GM18951 (cell line): ENCODE measurements around the gene PKD2L1.
A peak's percentile ranks its signal among the peaks of the same experiment; 100 is the strongest.
"Not testable (repeated sequence)": the region's sequence is repeated elsewhere in the genome, so short reads cannot be mapped to it uniquely, and the experiment has no call there.

Source experiments
- POLR2A ChIP-seq: IDR thresholded peaks from 4 replicates; pipeline ENCODE4 v1.6.1; 2011; ENCODE audit warnings: mild to moderate bottlenecking; ENCODE audit not compliant: insufficient read length, insufficient read depth; ENCODE audit errors: extremely low read depth
- in situ Hi-C: fragments of 300-500 bp; cut with MboI; formaldehyde crosslinking; loops from one replicate; pipeline ENCODE4 v1.12.0; 2022; ENCODE audit warnings: low sequenced_read_pairs, mixed read lengths, inconsistent platforms; ENCODE audit not compliant: unreplicated experiment

The PKD2L1 gene

GRCh38 chr10:100330079-100330478, at the start of gene PKD2L1:
Gene PKD2L1 (minus strand): TSS chr10:100330228. CDS start chr10:100330103, 125 bp downstream.
- in situ Hi-C loops, result no loop called here
- TF ChIP-seq POLR2A, result no peak

DNA sequence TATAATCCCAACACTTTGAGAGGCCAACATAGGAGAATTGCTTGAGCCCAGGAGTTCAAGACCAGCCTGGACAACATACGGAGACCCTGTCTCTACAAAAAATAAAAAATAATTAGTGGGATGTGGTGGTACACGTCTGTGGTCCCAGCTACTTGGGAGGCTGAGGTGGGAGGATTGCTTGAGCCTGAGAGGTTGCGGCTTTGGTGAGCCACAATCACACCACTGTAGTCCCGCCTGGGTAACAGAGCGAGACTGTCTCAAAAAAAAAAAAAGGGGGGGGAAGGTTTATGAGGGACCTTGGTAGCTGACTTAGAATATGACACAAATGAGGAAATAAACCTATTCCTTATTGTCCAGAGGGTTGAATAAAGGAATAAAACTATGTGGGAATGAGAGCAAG, 47.8 kb upstream of the PKD2L1 start:
- TF ChIP-seq POLR2A, result no peak
- in situ Hi-C loops, result no loop called here

DNA sequence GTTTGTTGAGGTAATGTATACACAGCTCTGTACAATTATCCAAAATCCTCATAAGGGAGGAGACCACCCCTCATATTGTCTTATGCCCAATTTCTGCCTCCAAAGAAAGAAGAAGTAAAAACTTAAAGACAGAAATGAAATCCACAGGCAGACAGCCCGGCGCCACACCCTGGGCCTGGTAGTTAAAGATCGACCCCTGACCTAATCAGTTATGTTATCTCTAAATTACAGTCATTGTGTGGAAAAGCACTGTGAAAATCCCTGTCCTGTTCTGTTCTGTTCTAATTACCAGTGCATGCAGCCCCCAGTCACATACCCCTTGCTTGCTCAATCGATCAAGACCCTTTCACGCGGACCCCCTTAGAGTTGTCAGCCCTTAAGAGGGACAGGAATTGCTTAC, 46.6 kb upstream of the PKD2L1 start:
- in situ Hi-C loops, result not testable (repeated sequence)

- in situ Hi-C loops, result not testable (repeated sequence)
Observed at GRCh38 chr10:100374677-100375353, 44.8 kb upstream of the PKD2L1 start.

- in situ Hi-C loops, result no loop called here
- TF ChIP-seq POLR2A, result no peak
Observed at GRCh38 chr10:100374200-100374655, 44.2 kb upstream of the PKD2L1 start.

GRCh38 chr10:100373298-100374199, 43.5 kb upstream of the PKD2L1 start:
- peak; percentile 71 for TF ChIP-seq POLR2A
- in situ Hi-C loops, result no loop called here

- in situ Hi-C loops, result no loop called here
- no peak for TF ChIP-seq POLR2A
Observed at GRCh38 chr10:100372415-100373297, 42.6 kb upstream of the PKD2L1 start.

DNA sequence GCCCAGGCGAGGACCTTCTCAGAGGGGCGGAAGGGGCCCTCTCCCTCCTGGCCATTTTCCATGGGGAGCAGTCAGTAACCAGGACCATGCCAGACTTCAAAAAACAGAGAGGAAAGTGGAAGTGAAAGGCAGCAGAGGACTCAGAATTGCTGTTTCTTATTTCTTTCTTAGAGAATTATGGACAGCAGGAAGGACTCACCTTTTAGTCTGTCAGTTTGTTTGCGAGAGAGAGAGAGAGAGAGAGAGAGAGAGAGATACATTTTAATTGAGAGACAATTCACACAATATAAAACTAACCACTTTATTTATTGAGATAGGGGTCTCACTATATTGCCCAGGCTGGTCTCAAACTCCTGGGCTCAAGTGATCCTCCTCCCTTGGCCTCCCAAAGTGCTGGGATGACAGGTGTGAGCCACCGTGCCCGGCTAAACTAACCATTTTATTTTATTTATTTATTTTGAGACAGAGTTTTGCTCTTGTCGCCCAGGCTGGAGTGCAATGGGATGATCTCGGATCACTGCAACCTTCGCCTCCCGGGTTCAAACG, 41.5 kb upstream of the PKD2L1 start:
- no peak for TF ChIP-seq POLR2A
- in situ Hi-C loops, result no loop called here

DNA sequence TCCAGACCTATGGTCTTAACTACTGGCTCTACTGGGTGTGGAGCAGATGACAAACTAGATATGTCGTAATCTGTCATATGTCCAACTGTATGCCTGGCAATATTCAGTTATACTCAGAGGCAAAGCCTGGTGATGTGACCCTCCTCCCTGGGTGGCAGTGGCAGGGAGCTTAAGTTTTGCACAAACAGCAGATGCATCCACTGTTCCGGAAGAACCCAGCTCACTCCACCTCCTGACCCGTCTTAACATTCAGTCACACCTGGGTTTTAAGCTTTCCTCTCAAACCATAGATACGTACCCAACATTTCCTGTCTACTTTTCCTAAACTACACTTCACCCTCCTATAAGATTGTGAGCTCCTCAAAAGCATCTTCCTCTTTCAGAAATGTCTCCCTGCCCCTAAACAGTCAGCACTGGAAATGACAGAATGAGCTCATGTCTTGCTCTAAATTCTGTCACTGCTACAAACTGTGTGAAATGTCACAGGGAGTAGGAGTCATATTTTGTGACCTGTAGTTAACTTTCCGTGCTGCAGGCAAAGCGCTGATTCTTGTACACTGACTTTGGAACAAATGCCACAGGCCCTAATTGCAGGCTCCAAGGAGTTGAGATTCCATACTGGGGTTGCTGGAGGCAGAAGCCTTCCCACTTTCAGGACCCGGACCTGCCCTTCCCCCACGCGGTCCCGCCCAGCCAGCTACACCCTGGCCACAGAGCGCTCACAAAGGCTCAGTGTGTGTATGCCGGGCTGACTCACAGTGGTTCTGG, 40.9 kb upstream of the PKD2L1 start:
- in situ Hi-C loops, result no loop called here
- no peak for TF ChIP-seq POLR2A

- in situ Hi-C loops, result no loop called here
Observed at GRCh38 chr10:100368721-100369120, 38.7 kb upstream of the PKD2L1 start.

DNA sequence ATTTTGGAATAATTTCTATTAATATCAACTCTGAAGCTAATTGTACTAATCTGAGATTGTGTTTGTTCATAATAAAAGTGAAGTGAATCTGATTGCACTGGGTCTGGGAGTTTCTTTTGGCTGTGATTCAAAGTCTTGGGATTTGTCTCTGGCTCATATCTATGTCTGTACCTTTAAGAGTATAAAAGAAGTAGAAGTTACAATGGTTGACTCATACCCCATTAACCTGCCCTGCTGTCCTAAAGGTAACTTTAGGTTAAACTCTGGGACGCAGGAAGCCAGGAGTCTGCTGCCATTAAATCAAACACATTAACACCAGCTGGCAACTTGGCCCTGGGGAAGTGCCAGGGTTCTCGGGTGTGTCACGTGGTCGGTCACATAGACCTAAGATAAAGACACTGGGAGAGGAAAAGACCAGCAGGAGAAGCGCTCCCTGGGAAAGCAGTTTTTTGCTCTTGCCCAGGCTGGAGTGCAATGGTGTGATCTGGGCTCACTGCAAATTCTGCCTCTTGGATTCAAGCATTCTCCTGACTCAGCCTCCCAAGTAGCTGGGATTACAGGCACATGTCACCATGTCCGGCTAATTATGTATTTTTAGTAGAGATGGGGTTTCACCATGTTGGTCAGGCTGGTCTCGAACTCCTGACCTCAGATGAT, 34.8 kb upstream of the PKD2L1 start:
- peak; percentile 24 for TF ChIP-seq POLR2A
- in situ Hi-C loops, result no loop called here

More at GRCh38 chr10:100368721-100369120, 38.7 kb upstream of the PKD2L1 start:
- TF ChIP-seq POLR2A, result no peak

GRCh38 chr10:100364175-100364574, 34.1 kb upstream of the PKD2L1 start:
- in situ Hi-C loops, result no loop called here

More at GRCh38 chr10:100364175-100364574, 34.1 kb upstream of the PKD2L1 start:
- TF ChIP-seq POLR2A, result no peak
